Measurements from ENCODE around the gene RPGRIP1.
"Not testable (repeated sequence)": the region's sequence is repeated elsewhere in the genome, so short reads cannot be mapped to it uniquely, and the experiment has no call there.

The RPGRIP1 gene

GRCh38 chr14:21258889-21259787 lies 20.7 kb upstream of the RPGRIP1 start:
- no peak for DNase-seq

- no peak for DNase-seq
These were observed 18.1 kb upstream of the RPGRIP1 start for GRCh38 chr14:21261824-21262223.

- DNase-seq, result no peak
These were observed 17.5 kb upstream of the RPGRIP1 start for GRCh38 chr14:21262410-21262809.

GRCh38 chr14:21263284-21264024 lies 16.4 kb upstream of the RPGRIP1 start:
- DNase-seq, result no peak

- DNase-seq, result no peak
These were observed 15.7 kb upstream of the RPGRIP1 start for GRCh38 chr14:21264025-21264801.

- DNase-seq, result no peak
These were observed 12.4 kb upstream of the RPGRIP1 start for GRCh38 chr14:21267431-21267845.

GRCh38 chr14:21267886-21268616 lies 11.8 kb upstream of the RPGRIP1 start:
- no peak for DNase-seq

GRCh38 chr14:21268617-21269251 lies 11.1 kb upstream of the RPGRIP1 start:
- DNase-seq, result peak; percentile 39

- DNase-seq, result peak; percentile 100
These were observed 10.4 kb upstream of the RPGRIP1 start, which contains the start of gene HNRNPC for GRCh38 chr14:21269252-21270046. TSS of gene HNRNPC (minus strand) at chr14:21269442. CDS start at chr14:21234193, 35,249 bp downstream.

GRCh38 chr14:21272661-21273060 lies 7.2 kb upstream of the RPGRIP1 start:
- DNase-seq, result not testable (repeated sequence)

GRCh38 chr14:21275261-21275858 lies 4.5 kb upstream of the RPGRIP1 start:
- DNase-seq, result no peak

GRCh38 chr14:21278632-21279031 lies 1.3 kb upstream of the RPGRIP1 start:
- DNase-seq, result no peak

GRCh38 chr14:21281917-21282316 lies 2.0 kb downstream of the RPGRIP1 start:
- not testable (repeated sequence) for DNase-seq

GRCh38 chr14:21286516-21286915 lies 6.6 kb downstream of the RPGRIP1 start:
- DNase-seq, result not testable (repeated sequence)

- DNase-seq, result no peak
These were observed 7.3 kb downstream of the RPGRIP1 start for GRCh38 chr14:21287168-21287567.

GRCh38 chr14:21294026-21294425 lies 14.1 kb downstream of the RPGRIP1 start:
- not testable (repeated sequence) for DNase-seq

GRCh38 chr14:21298358-21298757 lies 18.5 kb downstream of the RPGRIP1 start:
- DNase-seq, result no peak

- no peak for DNase-seq
These were observed 19.8 kb downstream of the RPGRIP1 start for GRCh38 chr14:21299562-21300130.

- DNase-seq, result peak; percentile 44
These were observed 21.0 kb downstream of the RPGRIP1 start for GRCh38 chr14:21300892-21301291.
